BLaER1 treated with 17β-estradiol and CSF1 and Interleukin-3, amounts not matched to agents 10 nM and 100 nM (cell line): ENCODE data around the gene ENTREP3.
"Not testable (repeated sequence)": the region's sequence is repeated elsewhere in the genome, so short reads cannot be mapped to it uniquely, and the experiment has no call there.

Source experiments
- H3K27ac ChIP-seq, 11 experiments: shearing (Covaris generic); formaldehyde crosslinking; 2 replicates each; pipeline ENCODE4 v1.8.1; 2022
- H3K27me3 ChIP-seq, 11 experiments: shearing (Covaris generic); formaldehyde crosslinking; 2 replicates each; pipeline ENCODE4 v1.8.1; 2022
- H3K36me3 ChIP-seq, 11 experiments: shearing (Covaris generic); formaldehyde crosslinking; 2 replicates each; pipeline ENCODE4 v1.8.1; 2022
- H3K4me1 ChIP-seq, 10 experiments: shearing (Covaris generic); formaldehyde crosslinking; 2 replicates each; pipeline ENCODE4 v1.8.1; 2022
- H3K4me2 ChIP-seq, 11 experiments: shearing (Covaris generic); formaldehyde crosslinking; 2 replicates each; pipeline ENCODE4 v1.8.1; 2022
- H3K4me3 ChIP-seq, 10 experiments: shearing (Covaris generic); formaldehyde crosslinking; 2 replicates each; pipeline ENCODE4 v1.8.1; 2022
- H3K9ac ChIP-seq, 11 experiments: shearing (Covaris generic); formaldehyde crosslinking; 2 replicates each; pipeline ENCODE4 v1.8.1; 2022
- H3K9me3 ChIP-seq, 11 experiments: shearing (Covaris generic); formaldehyde crosslinking; replicated peaks in 1 of 11; 2 replicates each; pipeline ENCODE4 v1.8.1; 2022
- H4K20me1 ChIP-seq, 11 experiments: shearing (Covaris generic); formaldehyde crosslinking; 2 replicates each; pipeline ENCODE4 v1.8.1; 2022
- Cebpa-rat ChIP-seq, 11 experiments: shearing (Covaris generic); IDR thresholded peaks; 2 replicates each; pipeline ENCODE4 v1.8.1; 2022

ENTREP3 gene

DNA sequence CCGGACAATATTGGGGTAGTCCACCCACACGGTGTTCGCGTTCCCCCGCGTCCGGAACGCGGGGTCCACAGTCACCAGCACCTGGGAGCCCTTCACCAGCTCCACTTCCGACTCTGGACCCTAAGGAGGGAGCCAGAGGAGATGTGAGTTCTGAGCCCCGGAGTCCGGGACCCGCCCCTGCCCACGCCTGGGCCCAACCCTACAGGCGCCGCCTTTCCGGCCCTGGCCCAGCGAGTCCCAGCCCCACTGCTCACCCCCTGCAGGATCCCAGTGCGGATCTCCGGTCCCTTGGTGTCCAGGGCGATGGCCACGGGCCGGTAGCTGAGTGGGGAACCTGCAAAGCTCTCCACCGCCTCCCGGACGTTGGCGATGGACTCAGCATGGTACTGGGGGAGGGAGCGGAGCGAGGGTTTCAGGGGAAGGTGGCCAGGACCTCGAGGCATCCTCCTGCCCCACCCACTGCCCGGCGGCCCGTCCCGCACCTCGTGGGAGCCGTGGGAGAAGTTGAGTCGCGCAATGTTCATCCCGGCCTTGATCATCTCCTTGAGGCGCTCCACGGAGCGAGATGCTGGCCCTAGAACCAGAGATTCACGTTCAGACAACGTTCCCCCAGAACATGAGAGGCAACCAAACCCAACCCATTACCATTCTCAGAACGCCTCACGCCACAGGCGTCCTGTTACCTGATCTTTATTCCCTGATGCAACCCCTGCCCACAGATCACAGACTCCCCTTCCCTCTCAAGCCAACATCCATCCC is 40.1 kb upstream of the ENTREP3 start:
- no peak overlapping the region for H3K9ac ChIP-seq

DNA sequence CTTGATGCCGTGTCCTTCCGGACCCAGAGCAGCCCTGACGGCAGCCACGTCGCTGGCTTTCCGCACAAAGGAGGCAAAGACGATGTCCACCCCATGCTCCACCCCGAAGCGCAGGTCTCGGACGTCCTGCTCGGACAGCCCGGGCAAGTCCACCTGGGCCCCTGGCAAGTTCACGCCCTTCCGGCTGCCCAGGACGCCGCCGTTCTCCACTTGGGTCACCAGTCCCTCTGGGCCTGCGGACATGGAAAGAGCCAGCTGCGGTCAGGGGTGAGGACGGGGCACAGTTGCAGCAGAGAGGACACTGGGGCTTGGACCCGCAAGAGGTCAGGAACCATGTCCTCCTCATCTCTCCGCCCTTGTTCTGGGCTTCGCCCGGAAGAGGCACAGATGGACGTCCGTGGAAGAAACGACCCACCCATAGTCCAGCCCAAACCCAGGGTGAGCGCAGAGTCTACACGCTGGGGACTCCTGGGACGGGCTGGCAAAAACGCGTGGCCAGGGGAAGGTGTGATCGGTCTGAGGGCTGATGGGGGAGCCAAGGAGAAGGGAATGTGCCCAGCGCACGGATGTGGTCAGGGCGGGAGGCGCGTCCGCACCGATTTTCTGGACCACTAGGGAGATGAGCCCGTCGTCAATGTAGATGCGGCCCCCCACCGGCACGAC is 39.4 kb upstream of the ENTREP3 start:
- H3K4me2 ChIP-seq: no peak overlapping the region
- no peak for TF ChIP-seq Cebpa-rat (IDR thresholded peaks at IDR 0.05)
- no peak overlapping the region for H3K27ac ChIP-seq
- no peaks in the 10 kb centered on the region for H3K9me3 ChIP-seq
- H4K20me1 ChIP-seq: no peaks in the 10 kb centered on the region
- no peak overlapping the region for H3K9ac ChIP-seq
- no peak overlapping the region for H3K4me3 ChIP-seq
- H3K36me3 ChIP-seq: no peaks in the 10 kb centered on the region
- H3K4me1 ChIP-seq: peaks cover 0 to 7% (median 0%) of the 10 kb centered on the region in 10 experiments; a peak in 1 of 20 replicates
- peaks cover 18 to 31% (median 24%) of the 10 kb centered on the region in 11 experiments; a peak in 20 of 22 replicates for H3K27me3 ChIP-seq

More for the DNA sequence above, 40.1 kb upstream of the ENTREP3 start:
- H3K36me3 ChIP-seq: no peaks in the 10 kb centered on the region
- H3K27me3 ChIP-seq: peaks cover 18 to 31% (median 24%) of the 10 kb centered on the region in 11 experiments; a peak in 20 of 22 replicates
- no peak overlapping the region for H3K4me3 ChIP-seq
- H3K4me1 ChIP-seq: peaks cover 0 to 7% (median 0%) of the 10 kb centered on the region in 10 experiments; a peak in 1 of 20 replicates
- no peak for TF ChIP-seq Cebpa-rat (IDR thresholded peaks at IDR 0.05)
- H3K9me3 ChIP-seq: no peaks in the 10 kb centered on the region
- no peak overlapping the region for H3K27ac ChIP-seq
- H4K20me1 ChIP-seq: no peaks in the 10 kb centered on the region
- H3K4me2 ChIP-seq: no peak overlapping the region

GRCh38 chr1:155293086-155293749 is 37.9 kb upstream of the ENTREP3 start:
- no peak overlapping the region for H3K27ac ChIP-seq
- TF ChIP-seq Cebpa-rat (IDR thresholded peaks at IDR 0.05): no peak
- no peak overlapping the region for H3K4me3 ChIP-seq
- no peaks in the 10 kb centered on the region for H3K9me3 ChIP-seq
- no peak overlapping the region for H3K9ac ChIP-seq
- H3K36me3 ChIP-seq: no peaks in the 10 kb centered on the region
- H3K27me3 ChIP-seq: peaks cover 18 to 31% (median 24%) of the 10 kb centered on the region in 11 experiments; a peak in 20 of 22 replicates
- H4K20me1 ChIP-seq: no peaks in the 10 kb centered on the region
- peaks cover 0 to 7% (median 0%) of the 10 kb centered on the region in 10 experiments; a peak in 1 of 20 replicates for H3K4me1 ChIP-seq
- no peak overlapping the region for H3K4me2 ChIP-seq

- H3K36me3 ChIP-seq, H4K20me1 ChIP-seq, H3K9me3 ChIP-seq, H3K4me2 ChIP-seq, H3K27ac ChIP-seq, H3K4me3 ChIP-seq, H3K9ac ChIP-seq, H3K4me1 ChIP-seq: not testable (repeated sequence)
- H3K27me3 ChIP-seq: peaks cover 18 to 28% (median 21%) of the 10 kb centered on the region in 11 experiments; a peak in 20 of 22 replicates
Measured at GRCh38 chr1:155291006-155291405, 35.7 kb upstream of the ENTREP3 start.

- no peaks in the 10 kb centered on the region for H3K27me3 ChIP-seq
- no peaks in the 10 kb centered on the region for H3K9me3 ChIP-seq
- no peaks in the 10 kb centered on the region; a peak in 2 of 22 replicates for H3K36me3 ChIP-seq
- no peaks in the 10 kb centered on the region for H3K4me1 ChIP-seq
- 0 out of 22 replicates have a peak, but pooled peaks cover 0 to 9% (median 0%) of the 10 kb centered on the region in 11 experiments for H4K20me1 ChIP-seq
- H3K27ac ChIP-seq: no peak overlapping the region
- H3K9ac ChIP-seq: no peak overlapping the region
- TF ChIP-seq Cebpa-rat (IDR thresholded peaks at IDR 0.05): no peak
- H3K4me3 ChIP-seq: no peak overlapping the region
- no peak overlapping the region for H3K4me2 ChIP-seq
Measured at GRCh38 chr1:155287987-155288543, 32.8 kb upstream of the ENTREP3 start.

GRCh38 chr1:155286544-155286943 is 31.3 kb upstream of the ENTREP3 start:
- 0 out of 22 replicates have a peak, but pooled peaks cover 0 to 9% (median 0%) of the 10 kb centered on the region in 11 experiments for H4K20me1 ChIP-seq
- H3K9ac ChIP-seq: no peak overlapping the region
- H3K27ac ChIP-seq: no peak overlapping the region
- H3K9me3 ChIP-seq: no peaks in the 10 kb centered on the region
- no peak overlapping the region for H3K4me2 ChIP-seq
- H3K4me3 ChIP-seq: no peak overlapping the region
- no peaks in the 10 kb centered on the region for H3K4me1 ChIP-seq
- no peak for TF ChIP-seq Cebpa-rat (IDR thresholded peaks at IDR 0.05)
- no peaks in the 10 kb centered on the region; a peak in 2 of 22 replicates for H3K36me3 ChIP-seq
- H3K27me3 ChIP-seq: no peaks in the 10 kb centered on the region

DNA sequence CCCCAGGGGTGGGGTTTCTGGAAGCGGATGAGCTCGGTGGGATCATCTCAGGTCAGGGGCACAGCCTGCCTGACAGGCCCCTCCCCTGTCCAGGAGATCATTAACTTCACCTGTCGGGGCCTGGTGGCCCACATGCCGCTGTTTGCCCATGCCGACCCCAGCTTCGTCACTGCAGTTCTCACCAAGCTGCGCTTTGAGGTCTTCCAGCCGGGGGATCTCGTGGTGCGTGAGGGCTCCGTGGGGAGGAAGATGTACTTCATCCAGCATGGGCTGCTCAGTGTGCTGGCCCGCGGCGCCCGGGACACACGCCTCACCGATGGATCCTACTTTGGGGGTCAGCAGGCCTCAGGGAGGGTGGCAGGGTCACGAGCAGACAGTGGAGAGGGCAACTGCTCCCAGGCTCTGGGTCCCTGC is 30.4 kb upstream of the ENTREP3 start:
- no peak for TF ChIP-seq Cebpa-rat (IDR thresholded peaks at IDR 0.05)
- Histone ChIP-seq H3K36me3 (no peaks in the 10 kb centered on the region; a peak in 2 of 22 replicates), H3K27ac (no peak overlapping the region), H3K9me3 (no peaks in the 10 kb centered on the region), H3K4me2 (no peak overlapping the region), H3K27me3 (no peaks in the 10 kb centered on the region), H3K9ac (0 out of 22 replicates have a peak overlapping the region, but pooled peaks of 1 of the 11 experiments have one; percentile 5), H3K4me3 (no peak overlapping the region), H4K20me1 (0 out of 22 replicates have a peak, but pooled peaks cover 0 to 9% (median 0%) of the 10 kb centered on the region in 11 experiments), H3K4me1 (no peaks in the 10 kb centered on the region)

- Histone ChIP-seq H3K9me3 (no peaks in the 10 kb centered on the region), H3K36me3 (no peaks in the 10 kb centered on the region; a peak in 2 of 22 replicates), H3K9ac (peak overlapping the region in 1 of 11 experiments; percentile 5; a peak in 1 of 22 replicates), H3K4me3 (no peak overlapping the region), H3K27ac (no peak overlapping the region), H3K27me3 (no peaks in the 10 kb centered on the region), H3K4me1 (no peaks in the 10 kb centered on the region), H4K20me1 (0 out of 22 replicates have a peak, but pooled peaks cover 0 to 9% (median 0%) of the 10 kb centered on the region in 11 experiments), H3K4me2 (no peak overlapping the region)
- no peak for TF ChIP-seq Cebpa-rat (IDR thresholded peaks at IDR 0.05)
Measured at GRCh38 chr1:155285063-155285462, 29.8 kb upstream of the ENTREP3 start.

GRCh38 chr1:155284476-155284875 is 29.2 kb upstream of the ENTREP3 start:
- Histone ChIP-seq H3K4me3 (no peak overlapping the region), H3K36me3 (no peaks in the 10 kb centered on the region; a peak in 2 of 22 replicates), H3K4me1 (no peaks in the 10 kb centered on the region), H3K27ac (no peak overlapping the region), H3K9ac (no peak overlapping the region), H3K27me3 (no peaks in the 10 kb centered on the region), H3K9me3 (no peaks in the 10 kb centered on the region), H4K20me1 (peaks cover 0 to 11% (median 0%) of the 10 kb centered on the region in 11 experiments; a peak in 1 of 22 replicates), H3K4me2 (no peak overlapping the region)
- TF ChIP-seq Cebpa-rat (IDR thresholded peaks at IDR 0.05): no peak
